Right lung (tissue), 5 donors: Measurements from ENCODE around the gene LTB. TPM values are rescaled to one million over a fixed set of nuclear protein-coding genes. Genes with fewer than 3 reads are reported as not detected.
"Not testable (repeated sequence)": the region's sequence is repeated elsewhere in the genome, so short reads cannot be mapped to it uniquely, and the experiment has no call there.

Experiments
- DNase-seq, 2 donors: peaks; one replicate each; pipeline ENCODE4 v3.0.0-alpha.2; 2013
- polyA plus RNA-seq, 5 donors: library from polyadenylated mRNA; unstranded; fragments of 120-200 nt; gene quantifications; one replicate each; pipeline versions ENCODE4 v1.2.1 to v1.2.3, GENCODE V29; 2013; ENCODE audit warnings: inconsistent platforms in 1 of 5, low replicate concordance in 1 of 5; ENCODE audit not compliant: insufficient read length in 5 of 5, insufficient read depth in 1 of 5

Gene LTB
- polyA plus RNA-seq, 5 donors, result 2.4 to 4.7 (median 2.5) TPM

DNA sequence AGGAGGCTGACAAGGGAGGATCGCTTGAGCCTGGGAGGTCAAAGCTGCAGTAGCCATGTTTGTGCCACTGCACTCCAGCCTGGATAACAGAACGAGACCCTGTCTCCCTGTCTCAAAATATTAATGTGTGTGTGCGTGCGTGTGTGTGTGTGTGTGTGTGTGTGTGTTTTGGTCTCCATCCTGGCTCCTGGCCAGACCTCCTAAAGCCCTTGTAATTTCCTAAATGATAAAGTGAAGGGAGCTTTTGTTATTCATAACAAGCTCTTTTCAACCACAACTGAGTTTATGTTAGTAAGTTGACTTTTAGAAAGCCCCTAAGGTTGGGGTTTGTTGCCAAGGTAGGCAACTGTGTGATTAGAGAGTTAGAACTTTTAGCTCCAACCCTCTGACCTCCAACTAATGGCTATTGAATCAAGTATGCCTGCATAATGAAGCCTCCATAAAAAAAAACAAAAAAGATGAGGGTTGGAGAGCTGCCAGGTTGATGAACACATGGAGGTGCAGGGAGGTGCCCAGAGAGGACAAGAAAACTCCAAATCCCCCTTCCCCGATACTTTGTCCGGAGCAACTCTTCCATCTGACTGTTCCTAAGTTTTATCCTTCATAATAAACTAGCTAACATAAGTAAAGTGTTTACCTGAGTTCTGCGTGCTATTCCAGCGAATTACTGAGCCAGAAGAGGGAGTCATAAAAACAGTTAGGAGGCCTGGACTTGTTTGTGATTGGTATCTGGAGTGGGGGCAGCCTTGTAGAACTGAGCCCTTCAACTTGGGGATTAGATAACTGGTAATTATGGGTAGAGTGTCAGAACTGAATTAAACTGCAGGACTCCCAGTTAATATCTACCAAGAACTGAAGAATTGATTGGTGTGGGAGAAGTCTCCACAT is 27.5 kb upstream of the LTB start:
- DNase-seq, result no peak

DNA sequence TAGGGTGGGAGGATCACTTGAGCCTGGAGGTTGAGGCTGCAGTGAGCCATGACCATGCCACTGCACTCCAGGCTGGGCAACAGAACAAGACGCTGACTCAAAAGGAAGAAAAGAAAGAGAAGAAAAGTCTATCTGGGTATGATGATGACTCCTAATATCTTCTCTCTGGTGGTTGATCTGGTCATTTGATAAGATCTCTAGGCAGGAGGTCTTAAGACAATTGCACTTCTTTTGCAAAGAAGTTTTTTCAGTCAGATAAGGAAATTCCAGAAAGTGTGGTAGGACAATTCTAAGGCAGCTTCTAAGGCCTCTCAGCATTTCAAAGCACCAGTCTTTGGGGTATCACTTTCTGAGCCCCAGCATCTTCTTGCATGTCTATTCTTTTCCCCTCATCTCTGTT is 25.1 kb upstream of the LTB start:
- DNase-seq, result no peak

- DNase-seq, result no peak
Observed at GRCh38 chr6:31597006-31597405, 14.8 kb upstream of the LTB start.

DNA sequence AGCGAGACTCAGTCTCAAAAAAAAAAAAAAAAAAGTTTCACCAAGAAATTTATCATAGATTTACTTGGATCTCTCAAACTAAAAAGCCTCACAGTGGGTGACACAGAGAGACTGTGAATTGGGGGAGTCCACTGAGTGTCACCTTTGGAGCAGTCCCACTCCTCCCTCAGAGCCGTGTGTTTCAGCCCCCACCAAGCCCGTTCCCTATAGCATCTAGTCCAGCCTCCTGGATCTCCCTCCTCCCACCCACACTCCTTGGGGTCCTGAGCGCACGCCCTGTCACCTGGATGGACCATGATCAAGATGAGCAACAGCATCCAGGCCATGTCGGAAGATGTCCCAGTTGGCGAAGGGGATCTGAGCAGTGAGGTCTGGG is 10.2 kb upstream of the LTB start:
- DNase-seq, result no peak

DNA sequence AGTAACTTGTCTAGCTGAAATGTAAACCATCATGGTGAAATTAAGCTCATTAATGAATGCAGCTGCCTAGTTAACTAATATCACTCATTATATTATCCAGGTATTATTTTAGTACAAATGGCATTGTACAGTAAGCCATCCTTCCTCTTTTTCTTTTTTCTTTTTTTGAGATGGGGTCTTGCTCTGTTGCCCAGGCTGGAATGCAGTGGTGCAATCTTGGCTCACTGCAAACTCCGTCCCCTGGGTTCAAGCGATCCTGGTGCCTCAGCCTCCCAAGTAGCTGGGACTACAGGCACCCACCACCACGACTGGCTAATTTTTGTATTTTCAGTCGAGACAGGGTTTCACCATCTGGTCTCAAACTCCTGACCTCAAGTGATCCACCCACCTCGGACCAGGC is 8.5 kb upstream of the LTB start:
- not testable (repeated sequence) for DNase-seq

DNA sequence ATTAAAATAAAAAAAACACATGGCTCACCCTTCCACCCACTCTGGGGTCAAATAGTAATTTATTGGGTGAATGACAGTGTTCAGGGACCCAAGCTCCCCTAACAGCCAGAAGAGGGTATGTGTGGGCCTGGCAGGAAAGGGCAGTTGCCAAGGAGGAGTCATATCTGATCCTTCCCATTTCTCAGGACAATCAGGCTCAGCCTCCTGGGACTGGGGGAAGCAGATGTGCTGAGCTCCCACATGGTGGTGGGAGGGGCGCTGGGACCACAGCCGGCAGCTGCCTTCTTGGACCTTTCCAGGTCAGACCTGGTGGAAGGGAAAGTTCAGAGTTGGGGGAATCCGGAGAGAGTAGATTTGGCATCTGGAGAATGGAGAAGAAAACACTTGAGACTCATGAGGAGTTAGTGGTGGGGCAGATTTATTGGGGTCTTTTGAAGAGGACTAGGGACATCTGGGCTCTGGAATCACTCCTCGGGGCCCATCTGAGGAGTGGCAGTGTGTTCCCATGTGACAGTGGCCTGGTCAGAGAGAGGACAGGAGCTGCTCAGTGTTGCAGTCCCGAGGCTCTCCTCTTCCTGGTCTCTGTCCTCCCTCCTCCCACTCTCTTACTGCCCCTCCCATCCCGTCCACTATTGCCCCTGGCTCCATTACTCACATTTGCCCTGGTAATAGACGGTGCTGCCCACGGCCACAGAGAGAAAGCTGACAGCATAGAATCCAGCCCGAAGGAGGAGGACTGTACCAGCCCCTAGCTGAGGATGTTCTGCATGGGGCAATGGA is 6.8 kb upstream of the LTB start:
- DNase-seq, result no peak

DNA sequence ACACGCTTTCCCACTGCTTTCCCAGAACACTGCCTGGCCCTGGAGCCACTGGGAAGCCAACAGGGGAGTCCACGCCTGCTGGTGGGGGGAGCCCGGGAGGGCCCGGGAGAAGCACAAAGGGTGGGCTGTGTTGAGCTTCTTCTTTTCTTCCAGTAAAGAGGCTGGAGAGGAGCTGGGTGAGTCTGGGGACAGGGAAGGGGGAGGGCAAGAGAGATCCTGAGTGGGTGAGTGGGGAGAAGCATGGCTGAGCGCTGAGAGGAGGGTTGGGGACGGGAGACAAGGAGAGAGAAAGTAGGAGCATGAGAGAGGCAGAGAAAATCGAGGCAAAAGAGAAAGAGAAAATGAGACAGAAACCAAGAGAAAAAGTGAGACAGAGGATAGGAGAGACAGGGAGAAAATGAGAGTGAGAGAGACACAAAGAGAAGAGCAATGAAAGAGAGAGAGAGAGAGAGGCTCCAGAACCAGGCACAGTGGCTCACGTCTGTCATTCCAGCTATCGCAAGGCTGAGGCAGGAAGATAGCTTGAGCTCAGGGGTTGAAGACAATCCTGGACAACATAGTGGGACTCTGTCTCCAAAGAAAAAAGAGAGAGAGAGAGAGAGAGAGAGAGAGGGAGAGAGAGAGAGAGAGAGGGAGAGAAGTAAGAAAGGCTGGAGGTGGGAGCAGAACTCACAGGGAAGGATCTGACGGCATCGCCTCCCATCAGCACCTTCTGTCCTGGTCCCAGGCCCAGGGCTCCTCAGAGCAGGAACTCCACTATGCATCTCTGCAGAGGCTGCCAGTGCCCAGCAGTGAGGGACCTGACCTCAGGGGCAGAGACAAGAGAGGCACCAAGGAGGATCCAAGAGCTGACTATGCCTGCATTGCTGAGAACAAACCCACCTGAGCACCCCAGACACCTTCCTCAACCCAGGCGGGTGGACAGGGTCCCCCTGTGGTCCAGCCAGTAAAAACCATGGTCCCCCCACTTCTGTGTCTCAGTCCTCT is 5.9 kb upstream of the LTB start:
- DNase-seq, result no peak

DNA sequence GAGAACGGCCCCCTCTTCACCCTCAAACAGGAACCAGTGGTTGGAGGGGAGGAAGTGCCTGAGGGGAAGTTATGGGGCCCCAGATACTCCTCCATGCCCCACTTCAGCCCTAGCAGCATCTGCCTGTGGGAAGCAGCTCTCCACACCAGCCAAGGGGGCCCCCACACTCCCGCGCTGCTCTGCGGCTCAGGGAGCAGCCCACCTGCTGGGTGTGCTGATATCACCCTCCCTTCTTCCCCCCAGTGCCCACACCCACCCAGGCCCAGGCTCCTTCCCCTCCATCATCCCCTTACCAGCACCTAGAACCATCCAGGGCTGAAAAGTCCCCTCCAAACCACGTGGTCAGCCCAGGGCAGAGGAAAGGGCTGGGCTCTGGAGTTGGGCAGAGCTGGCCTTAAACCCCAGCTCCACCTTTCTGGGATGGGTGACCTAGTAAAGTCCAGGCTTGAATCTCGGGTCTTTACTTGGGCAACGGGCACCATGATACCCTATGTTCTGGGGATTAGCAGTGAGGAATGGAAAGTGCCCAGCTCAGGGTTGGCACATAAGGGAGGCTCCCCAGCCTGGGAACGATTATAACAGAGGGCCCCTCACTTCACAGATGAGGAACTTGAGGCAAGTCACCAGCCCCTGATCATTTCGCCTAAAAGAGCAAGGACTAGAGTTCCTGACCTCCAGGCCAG is 4.5 kb upstream of the LTB start:
- DNase-seq, result no peak

DNA sequence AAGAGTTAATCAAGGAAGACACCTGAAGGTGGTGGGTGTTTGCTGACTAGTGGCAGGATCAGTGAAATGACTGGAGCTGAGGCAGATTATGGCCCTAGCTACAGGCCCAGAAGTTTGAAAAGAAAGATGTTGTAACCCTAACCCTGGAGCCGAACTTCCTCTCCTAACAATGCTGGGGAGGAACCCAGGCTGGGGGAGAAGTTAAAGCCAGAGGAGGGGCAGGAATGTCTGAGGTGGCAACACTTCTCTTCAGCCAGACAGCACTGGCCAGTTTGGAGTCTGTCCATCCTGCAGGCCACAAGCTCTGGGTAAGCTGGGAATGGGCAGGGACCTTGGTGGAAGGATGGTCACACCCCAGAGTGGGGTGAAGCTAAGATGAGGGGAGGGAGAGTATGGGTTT is 3.8 kb upstream of the LTB start, which contains the start of gene LST1:
Gene LST1, plus strand, starts transcription at position 270 of the 400 bp plus-strand sequence. CDS start 1,023 bp downstream, outside the sequence.
- DNase-seq, result no peak

- DNase-seq, result no peak
Observed at GRCh38 chr6:31585491-31585890, 3.3 kb upstream of the LTB start.

DNA sequence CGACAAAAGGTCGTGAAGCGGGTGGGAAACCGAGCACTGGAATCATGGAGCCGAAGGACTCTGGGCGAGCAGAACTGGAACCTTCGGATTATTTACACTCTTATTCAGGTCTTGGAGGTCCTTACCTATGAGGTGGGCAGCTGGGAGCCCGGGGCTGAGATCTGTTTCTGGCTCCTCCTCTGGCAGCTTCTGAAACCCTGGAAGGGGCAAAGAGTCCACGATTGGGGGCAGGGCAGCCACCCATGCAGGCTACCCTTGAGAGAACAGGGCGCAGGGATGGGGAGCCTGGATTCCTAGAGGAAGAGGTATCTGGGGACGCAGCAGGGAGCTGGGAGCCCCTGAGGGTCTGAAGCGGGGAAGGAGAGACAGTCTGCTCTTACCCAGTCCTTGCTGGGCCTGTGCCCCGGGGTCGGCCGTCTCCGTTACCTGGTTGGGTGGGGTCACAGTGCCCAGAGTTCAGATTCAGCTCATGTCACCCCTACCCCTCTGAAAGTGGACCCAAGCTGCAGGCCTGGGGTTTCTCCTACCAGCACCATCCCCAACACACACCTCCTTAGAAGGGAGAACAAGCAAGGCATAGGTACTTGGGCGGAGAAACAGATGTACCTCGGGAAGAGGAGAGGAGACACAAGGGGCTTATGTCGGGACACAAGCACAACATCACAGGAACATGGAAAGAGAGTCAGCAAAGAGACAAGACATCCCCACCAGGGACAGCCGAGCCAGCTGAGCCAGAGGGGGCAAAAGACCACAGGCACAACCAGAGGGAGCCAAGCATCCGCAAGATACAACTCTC is 592 bp downstream of the LTB start:
- DNase-seq, result no peak

- DNase-seq, result peak; percentile 83 to 85
Observed at GRCh38 chr6:31580807-31581433, 1.3 kb downstream of the LTB start.

GRCh38 chr6:31580438-31580740 is 1.8 kb downstream of the LTB start:
- no peak for DNase-seq

DNA sequence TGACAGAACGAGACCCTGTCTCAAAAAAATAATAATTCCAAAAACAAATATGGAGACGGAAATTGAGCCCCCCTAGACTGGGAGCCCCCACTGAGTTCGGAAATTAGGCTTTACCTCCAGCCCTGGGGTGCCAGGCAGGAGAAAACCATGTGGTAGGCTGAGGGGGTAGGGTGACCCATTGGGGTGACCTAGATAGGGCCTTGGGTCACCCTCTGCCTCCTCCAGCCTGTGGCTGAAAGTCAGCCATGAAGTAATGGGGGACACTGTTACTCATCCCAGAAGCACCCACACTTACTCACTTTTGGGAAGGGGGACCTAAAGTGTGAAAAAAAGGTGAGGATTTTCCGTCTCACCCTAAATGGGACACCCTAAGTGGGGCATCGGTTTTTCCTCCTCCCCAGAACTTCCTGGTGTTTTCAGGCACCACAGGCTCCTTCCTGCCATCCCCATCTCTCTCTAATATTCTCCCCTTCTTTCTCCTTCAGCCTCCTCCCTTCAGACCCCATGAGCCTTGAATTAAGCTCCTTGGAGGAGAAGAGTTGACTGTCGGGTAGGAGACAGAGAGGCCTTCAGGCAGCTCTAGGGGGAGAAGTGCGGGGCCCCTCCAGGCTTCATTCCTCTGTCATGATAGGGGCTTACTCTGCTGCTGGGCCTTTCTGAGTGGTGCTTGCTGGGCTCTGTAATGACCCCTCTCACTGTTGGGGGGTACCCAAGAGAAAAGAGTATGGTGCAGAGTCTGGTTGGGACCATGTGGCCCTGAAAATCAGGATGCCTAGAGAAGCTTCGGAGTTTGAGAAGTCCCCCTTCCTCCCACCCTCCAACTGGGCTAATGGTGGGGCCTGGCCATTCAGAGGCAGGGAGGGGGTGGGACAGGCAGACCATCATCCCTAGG is 2.4 kb downstream of the LTB start:
- no peak for DNase-seq

GRCh38 chr6:31579119-31579505 is 3.1 kb downstream of the LTB start:
- DNase-seq, result no peak

GRCh38 chr6:31578184-31579118 is 3.8 kb downstream of the LTB start:
- DNase-seq, result no peak

DNA sequence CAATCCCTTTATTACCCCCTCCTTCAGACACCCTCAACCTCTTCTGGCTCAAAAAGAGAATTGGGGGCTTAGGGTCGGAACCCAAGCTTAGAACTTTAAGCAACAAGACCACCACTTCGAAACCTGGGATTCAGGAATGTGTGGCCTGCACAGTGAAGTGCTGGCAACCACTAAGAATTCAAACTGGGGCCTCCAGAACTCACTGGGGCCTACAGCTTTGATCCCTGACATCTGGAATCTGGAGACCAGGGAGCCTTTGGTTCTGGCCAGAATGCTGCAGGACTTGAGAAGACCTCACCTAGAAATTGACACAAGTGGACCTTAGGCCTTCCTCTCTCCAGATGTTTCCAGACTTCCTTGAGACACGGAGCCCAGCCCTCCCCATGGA is 4.7 kb downstream of the LTB start:
- DNase-seq, result no peak
